Measurements from ENCODE around the gene NCKAP5. TPM values are rescaled to one million over a fixed set of nuclear protein-coding genes. Genes with fewer than 3 reads are reported as not detected.

The NCKAP5 gene
- total and polyA plus RNA-seq, 2 of the 8 experiments (the other 6 are each of a cell fraction or from before 2014, with no cell fraction given), result 0.27 to 0.86 TPM

- Histone ChIP-seq H3K79me1 (ENCODE audit: low read depth, low read length) (no peaks in the 10 kb centered on the region), H3K27ac (ENCODE audit: low read depth, low read length) (no peak overlapping the region), H2AFZ (ENCODE audit: low read length) (no peak overlapping the region), H3K23me2 (ENCODE audit: low read depth, low read length) (no peaks in the 10 kb centered on the region), H4K20me1 (replicated peaks in 1 of 2; ENCODE audit: control insufficient read depth in 1 of 2, insufficient read depth in 2 of 2, low read length in 2 of 2) (no peaks in the 10 kb centered on the region), H3K36me3 (ENCODE audit: control insufficient read depth in 2 of 4, insufficient read depth in 4 of 4, low read length in 3 of 4) (no peaks in the 10 kb centered on the region), H4K5ac (ENCODE audit: insufficient read length, low read depth, low read length) (no peak overlapping the region), H3K4ac (replicated peaks; ENCODE audit: insufficient read length, low read depth, low read length) (no peak overlapping the region), H3K4me1 (replicated peaks in 1 of 4; ENCODE audit: control insufficient read depth in 3 of 4, insufficient read depth in 4 of 4, low read length in 3 of 4) (no peaks in the 10 kb centered on the region), H3K9me3 (ENCODE audit: insufficient read depth in 2 of 2, low read depth in 1 of 2, low read length in 1 of 2) (no peaks in the 10 kb centered on the region), H2BK15ac (ENCODE audit: low read length) (no peak overlapping the region), H3K23ac (ENCODE audit: insufficient read length) (no peak overlapping the region), H3K27me3 (replicated peaks in 1 of 4; ENCODE audit: control insufficient read depth in 3 of 4, extremely low read depth in 1 of 4, insufficient read depth in 3 of 4, low read length in 3 of 4) (no peaks in the 10 kb centered on the region), H3K4me2 (ENCODE audit: insufficient read depth in 1 of 2, low read depth in 2 of 2, low read length in 2 of 2) (no peak overlapping the region), H2BK20ac (ENCODE audit: low read length) (no peak overlapping the region), H3K79me2 (ENCODE audit: control insufficient read depth in 1 of 2, insufficient read depth in 2 of 2, low read length in 2 of 2) (no peaks in the 10 kb centered on the region), H3K4me3 (ENCODE audit: extremely low read depth in 1 of 4, insufficient read depth in 2 of 4, low read depth in 3 of 4, low read length in 4 of 4) (no peak overlapping the region), H3K18ac (ENCODE audit: extremely low read depth, low read length) (no peak overlapping the region), H2BK5ac (ENCODE audit: low read depth, low read length) (no peak overlapping the region), H2BK12ac (ENCODE audit: low read depth, low read length) (no peak overlapping the region), H4K91ac (replicated peaks; ENCODE audit: insufficient read length, low read length) (no peak overlapping the region), H3K56ac (replicated peaks; ENCODE audit: insufficient read length, low read depth, low read length) (no peak overlapping the region), H4K8ac (ENCODE audit: extremely low read depth, insufficient read depth, low read length) (no peak overlapping the region), H2AK5ac (ENCODE audit: low read depth, low read length) (no peak overlapping the region), H2BK120ac (replicated peaks; ENCODE audit: low read depth, low read length) (no peak overlapping the region), H3K14ac (ENCODE audit: insufficient read length) (no peak overlapping the region), H3K9ac (replicated peaks in 1 of 4; ENCODE audit: extremely low read depth in 1 of 4, low read depth in 3 of 4, low read length in 3 of 4) (no peak overlapping the region)
- no peak for FAIRE-seq
- DNase-seq (ENCODE audit: low read depth in 1 of 2, low spot score in 2 of 2), result no peak
- ChIA-PET CTCF (ENCODE audit: partially characterized antibody) (no interaction called here), POLR2A (ENCODE audit: partially characterized antibody) (no interaction called here)
- 90% methylated on average over 3 of the region's 3 CpGs; no CpG with 5 or more reads in 1 of the 2 experiments for WGBS, 2 experiments (ENCODE audit: extremely low coverage in 1 of 2, insufficient coverage in 1 of 2, insufficient read length in 1 of 2, insufficient replicate concordance in 2 of 2, low coverage in 1 of 2, low lambda C conversion rate in 2 of 2, missing lambda C conversion rate in 1 of 2)
- TF ChIP-seq SP4 (IDR thresholded peaks at IDR 0.05; ENCODE audit: low read length) (no peak), BACH1 (IDR thresholded peaks at IDR 0.05; ENCODE audit: low read length) (no peak), ASH2L (IDR thresholded peaks at IDR 0.05; ENCODE audit: low read length) (no peak), JUN (IDR thresholded peaks at IDR 0.05; ENCODE audit: low read depth, low read length) (no peak), TEAD4 (IDR thresholded peaks at IDR 0.05; ENCODE audit: low read depth, low read length) (no peak), NANOG (IDR thresholded peaks at IDR 0.05; ENCODE audit: insufficient read depth, low read depth, low read length, poor library complexity, severe bottlenecking) (no peak), RAD21 (IDR thresholded peaks at IDR 0.05 in 1 of 2, conservative IDR thresholded peaks at IDR 0.05 in 1 of 2; ENCODE audit: low read depth in 2 of 2, low read length in 2 of 2) (no peak), GABPA (IDR thresholded peaks at IDR 0.05; ENCODE audit: borderline replicate concordance, insufficient read depth, low read length) (no peak), YY1 (IDR thresholded peaks at IDR 0.05; ENCODE audit: low read depth, low read length) (no peak), SRF (IDR thresholded peaks at IDR 0.05; ENCODE audit: low read depth, low read length) (no peak)
Observed at GRCh38 chr2:133092571-133092970, 475.7 kb downstream of the NCKAP5 start.
